IPS DF 19.7 (cell line): ENCODE measurements around the gene CCDC15.
"Not testable (repeated sequence)": the region's sequence is repeated elsewhere in the genome, so short reads cannot be mapped to it uniquely, and the experiment has no call there.

Source experiments
- DNase-seq: peaks from one replicate; pipeline ENCODE4 v3.0.0-alpha.2; 2013; ENCODE audit warnings: low read depth, low spot score

CCDC15 gene

DNA sequence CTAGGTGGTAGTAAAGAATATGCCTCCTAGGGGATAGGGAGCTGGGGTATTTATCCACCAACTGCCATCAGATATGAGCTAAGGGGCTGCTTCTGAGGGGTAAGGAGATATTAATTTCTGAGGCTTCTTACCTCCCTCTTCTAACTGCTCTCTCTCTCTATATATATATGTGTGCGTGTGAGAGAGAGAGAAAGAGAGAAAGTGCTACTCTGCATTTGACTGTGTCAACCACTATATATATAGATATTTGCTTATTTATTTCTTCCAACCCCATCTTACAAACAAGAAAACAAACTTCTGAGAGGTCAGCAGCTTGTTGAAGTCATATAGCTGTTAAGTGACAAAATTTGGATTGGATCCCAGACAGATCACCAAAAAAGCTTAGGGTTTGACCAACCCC is 12.3 kb upstream of the CCDC15 start:
- DNase-seq: no peak

GRCh38 chr11:124942466-124943253 is 11.3 kb upstream of the CCDC15 start:
- DNase-seq: no peak

- DNase-seq: no peak
These were observed 10.8 kb upstream of the CCDC15 start for GRCh38 chr11:124943254-124943616.

GRCh38 chr11:124943741-124944140 is 10.3 kb upstream of the CCDC15 start:
- DNase-seq: no peak

DNA sequence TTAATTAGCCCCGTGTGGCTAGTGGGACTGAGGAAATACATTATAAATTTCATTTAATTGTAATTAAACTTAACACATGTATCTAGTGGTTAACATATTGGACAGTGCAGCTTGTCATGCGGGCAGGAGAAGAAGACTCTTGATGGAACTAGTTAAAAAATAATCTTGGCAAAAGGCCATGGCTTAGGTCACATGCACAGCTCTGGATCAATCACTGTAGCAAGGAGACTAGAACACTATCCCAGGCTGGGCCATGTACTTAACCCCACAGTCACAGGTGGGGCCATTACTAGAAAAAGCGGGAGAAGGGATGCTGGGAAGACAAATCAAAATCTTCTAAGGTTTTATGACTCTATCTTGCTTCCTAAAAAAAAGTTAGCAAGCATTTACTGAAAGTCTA is 9.4 kb upstream of the CCDC15 start:
- DNase-seq: no peak

DNA sequence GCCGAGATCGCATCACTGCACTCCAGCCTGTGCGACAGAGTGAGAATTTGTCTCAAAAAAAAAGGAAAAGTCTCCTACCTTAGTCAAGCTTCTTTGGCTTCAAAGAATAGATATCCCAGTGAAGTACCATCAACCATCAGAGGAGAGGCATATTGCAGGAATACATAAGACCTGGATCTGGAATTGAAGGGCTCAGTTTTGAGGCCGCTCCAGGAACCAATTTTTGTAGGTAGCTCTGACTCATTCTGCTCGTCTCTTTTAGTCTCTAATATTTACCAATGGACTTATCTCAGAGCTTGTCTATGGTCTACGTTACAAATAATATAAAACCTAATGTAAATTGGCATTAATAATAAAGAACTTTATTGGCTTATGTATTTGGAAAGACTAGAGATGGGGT is 8.2 kb upstream of the CCDC15 start:
- no peak for DNase-seq

- DNase-seq: no peak
These were observed 7.3 kb upstream of the CCDC15 start for GRCh38 chr11:124946735-124947141.

GRCh38 chr11:124950601-124951330 is 3.2 kb upstream of the CCDC15 start:
- no peak for DNase-seq

DNA sequence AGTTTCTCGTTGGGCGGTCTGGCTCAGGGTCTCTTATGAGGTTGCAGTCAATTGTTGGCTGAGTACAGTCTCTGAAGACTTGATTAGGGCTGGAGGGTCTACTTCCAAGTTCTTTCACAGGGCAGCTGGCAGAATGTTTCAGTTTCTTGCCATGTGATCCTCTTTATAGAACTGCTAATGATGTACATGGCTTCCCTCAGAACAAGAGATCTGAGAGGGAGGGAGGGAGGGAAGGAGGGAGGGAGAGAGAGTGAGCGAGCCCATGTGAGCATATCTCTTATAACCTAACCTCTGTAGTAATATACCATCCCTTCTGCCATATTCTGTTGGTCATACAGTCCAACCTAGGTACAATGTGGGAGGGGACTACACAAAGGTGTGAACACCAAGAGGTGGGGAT is 2.7 kb upstream of the CCDC15 start:
- DNase-seq: no peak

GRCh38 chr11:124954590-124954955 is 571 bp downstream of the CCDC15 start:
- DNase-seq: no peak

DNA sequence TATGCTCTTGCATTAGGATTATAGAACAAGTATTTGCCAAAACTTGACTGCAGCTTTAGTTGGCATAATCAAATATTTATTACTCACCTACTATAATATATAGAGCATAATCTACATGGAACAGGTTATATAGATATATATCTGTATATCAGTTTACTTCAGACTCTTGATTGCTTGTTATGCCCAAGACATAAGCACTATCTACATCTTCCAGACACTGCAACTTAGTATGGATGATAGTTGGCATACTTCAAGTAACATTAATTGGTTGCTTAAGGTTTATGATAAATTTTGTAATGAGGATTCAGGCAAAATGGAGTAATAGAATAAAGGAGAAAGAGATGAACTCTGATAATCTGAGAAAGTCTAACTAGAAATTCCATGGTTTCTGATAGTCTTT is 1.0 kb downstream of the CCDC15 start:
- DNase-seq: no peak

GRCh38 chr11:124961972-124962609 is 8.1 kb downstream of the CCDC15 start:
- DNase-seq: peak; percentile 5

GRCh38 chr11:124968197-124968596 is 14.2 kb downstream of the CCDC15 start:
- not testable (repeated sequence) for DNase-seq

- DNase-seq: peak; percentile 15
These were observed 16.9 kb downstream of the CCDC15 start for GRCh38 chr11:124970925-124971324.

- DNase-seq: no peak
These were observed 17.8 kb downstream of the CCDC15 start for GRCh38 chr11:124971810-124972209.

DNA sequence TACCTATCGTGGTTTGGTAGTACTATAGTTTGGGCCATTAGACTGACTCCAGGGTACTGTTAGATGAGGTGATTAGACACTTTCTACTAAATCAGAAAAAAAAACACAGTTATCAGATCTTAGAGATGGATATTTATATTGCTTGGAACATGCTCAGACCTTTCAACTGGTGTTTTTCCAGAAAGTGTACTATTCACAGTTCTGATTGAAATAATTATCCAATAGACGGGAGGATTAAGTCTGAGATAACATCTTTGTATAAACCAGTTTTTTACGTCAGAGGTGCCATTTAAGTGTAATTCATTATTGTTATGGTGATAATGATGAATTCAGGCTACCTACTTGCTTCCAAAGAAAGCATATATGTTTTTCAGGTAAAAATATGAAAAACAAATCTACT is 22.5 kb downstream of the CCDC15 start:
- DNase-seq: no peak

DNA sequence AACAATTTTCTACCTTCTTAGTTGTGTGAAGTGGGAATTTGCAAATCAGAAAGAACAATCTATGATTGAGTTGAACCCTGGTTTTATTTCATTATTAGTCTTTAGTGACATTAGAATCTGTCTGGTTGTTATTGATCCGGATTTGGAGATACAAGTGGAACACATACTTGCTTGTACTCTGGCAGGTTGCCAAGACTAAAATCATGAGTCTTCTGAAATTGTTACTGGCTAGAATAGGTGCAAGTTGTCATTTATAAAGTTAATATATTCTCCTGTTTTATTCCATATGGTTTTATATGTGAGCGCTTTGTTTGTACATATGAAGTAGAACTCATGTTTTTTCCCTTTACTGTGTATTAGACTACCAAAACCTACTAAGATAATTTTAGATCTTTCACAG is 23.0 kb downstream of the CCDC15 start:
- no peak for DNase-seq

GRCh38 chr11:124978316-124978715 is 24.3 kb downstream of the CCDC15 start:
- no peak for DNase-seq

GRCh38 chr11:124982043-124982442 is 28.0 kb downstream of the CCDC15 start:
- no peak for DNase-seq

GRCh38 chr11:124983674-124984511 is 29.9 kb downstream of the CCDC15 start:
- DNase-seq: no peak

DNA sequence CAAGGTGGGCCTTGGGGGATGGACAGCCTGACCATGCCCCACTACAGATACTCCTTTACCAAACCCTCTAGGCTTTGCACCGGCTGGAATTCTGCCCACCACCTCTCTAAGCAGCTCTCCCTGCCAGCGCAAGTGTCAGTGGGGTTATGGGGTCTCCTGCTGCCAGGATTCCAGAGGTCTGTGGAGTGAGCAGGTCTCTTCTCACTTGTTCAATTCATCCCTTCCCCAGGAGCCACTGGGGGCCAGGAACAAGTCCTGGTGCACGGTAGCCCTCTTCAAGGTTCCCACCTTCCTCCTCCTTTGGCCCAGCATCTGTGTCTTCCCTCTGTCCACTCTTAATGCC is 30.5 kb downstream of the CCDC15 start:
- DNase-seq: no peak

GRCh38 chr11:124987096-124987495 is 33.1 kb downstream of the CCDC15 start:
- DNase-seq: no peak
